GM18520 (cell line): Measurements from ENCODE around the gene EXOC7.

Experiments used
- ATAC-seq: cut with Tn5 transposase; IDR thresholded peaks from one replicate; pipeline ENCODE4 v1.9.1; 2021; ENCODE audit not compliant: unreplicated experiment

The EXOC7 gene

DNA sequence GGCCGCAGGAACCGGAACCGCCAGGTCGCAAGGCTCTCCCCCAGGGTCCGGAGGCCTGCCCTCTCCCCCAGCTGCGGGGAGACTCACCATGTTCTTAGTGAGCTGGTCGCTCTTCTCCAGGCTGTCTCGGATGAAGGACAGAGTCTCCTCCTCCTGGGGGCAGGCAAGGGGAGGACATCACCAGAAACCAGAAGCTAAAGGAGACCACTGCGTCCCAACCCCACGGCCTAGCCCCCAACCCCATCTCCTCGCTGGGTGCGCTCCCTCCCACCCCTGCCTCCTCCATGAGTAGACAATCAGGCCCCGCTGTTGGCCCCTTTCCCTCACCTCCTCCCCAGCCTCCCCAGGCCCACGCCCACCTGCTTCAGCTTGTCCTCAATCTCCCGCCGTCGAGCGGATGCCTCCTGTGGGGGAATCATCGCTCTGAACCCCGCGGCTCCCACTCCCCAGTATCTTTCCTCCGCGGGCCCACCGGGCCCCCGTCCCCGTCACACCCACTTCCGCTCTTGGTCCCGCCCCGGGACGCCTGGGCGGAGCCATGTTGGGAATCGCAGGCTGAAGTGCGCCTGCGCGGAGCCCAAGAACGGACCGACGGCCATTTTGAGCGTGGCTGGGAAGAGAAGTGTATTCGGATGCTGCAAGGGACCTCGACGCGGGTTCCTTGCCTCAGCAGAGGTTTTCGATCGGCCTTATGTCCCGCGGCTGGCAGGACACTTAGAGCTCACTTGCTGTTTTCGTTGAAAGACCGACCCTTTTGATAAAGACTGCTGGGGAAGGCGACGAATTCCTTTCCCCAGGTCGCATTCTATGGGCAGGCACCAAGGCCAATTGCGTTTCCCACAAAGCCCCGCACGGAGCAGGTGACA lies at the start of gene EXOC7:
EXOC7 (minus strand) TSS at position 514 of the 866 bp plus-strand sequence; CDS start at position 419, 95 bp downstream.
- ATAC-seq, result peak; percentile 63

- ATAC-seq, result no peak
Observed at GRCh38 chr17:76153202-76153601, 49.6 kb upstream of the EXOC7 start.

GRCh38 chr17:76152591-76152990 lies 49.0 kb upstream of the EXOC7 start:
- ATAC-seq, result no peak

DNA sequence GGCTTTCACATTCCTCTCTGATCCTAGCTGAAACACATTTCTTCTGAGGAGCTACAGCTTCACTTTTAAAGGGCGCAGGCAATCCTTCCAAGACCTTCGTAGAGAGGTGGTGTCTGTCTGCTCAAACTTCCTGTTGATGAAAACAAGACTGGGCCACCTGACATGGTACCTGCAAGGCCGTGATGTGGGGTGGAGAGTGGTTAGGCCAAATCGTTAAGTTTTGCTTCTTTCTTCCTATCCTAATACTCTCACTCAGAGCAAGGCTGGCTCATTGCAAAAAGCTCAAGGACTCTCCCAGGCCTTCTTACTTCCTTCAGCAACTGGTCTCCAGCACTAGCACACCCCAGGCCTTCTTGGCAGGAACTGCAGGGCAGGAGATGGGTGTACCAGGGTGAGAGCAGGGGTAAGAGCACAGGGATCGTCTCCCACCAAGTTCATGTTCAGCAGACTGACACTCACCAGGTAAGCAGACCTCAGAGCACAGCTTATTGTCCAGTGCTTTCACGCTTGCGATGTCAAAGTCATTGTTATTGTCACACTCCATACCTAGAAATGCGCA lies 48.4 kb upstream of the EXOC7 start:
- ATAC-seq, result no peak

- ATAC-seq, result no peak
Observed at GRCh38 chr17:76150712-76151622, 47.4 kb upstream of the EXOC7 start.

GRCh38 chr17:76149214-76149613 lies 45.6 kb upstream of the EXOC7 start:
- ATAC-seq, result no peak

GRCh38 chr17:76148015-76148326 lies 44.4 kb upstream of the EXOC7 start:
- ATAC-seq, result no peak

DNA sequence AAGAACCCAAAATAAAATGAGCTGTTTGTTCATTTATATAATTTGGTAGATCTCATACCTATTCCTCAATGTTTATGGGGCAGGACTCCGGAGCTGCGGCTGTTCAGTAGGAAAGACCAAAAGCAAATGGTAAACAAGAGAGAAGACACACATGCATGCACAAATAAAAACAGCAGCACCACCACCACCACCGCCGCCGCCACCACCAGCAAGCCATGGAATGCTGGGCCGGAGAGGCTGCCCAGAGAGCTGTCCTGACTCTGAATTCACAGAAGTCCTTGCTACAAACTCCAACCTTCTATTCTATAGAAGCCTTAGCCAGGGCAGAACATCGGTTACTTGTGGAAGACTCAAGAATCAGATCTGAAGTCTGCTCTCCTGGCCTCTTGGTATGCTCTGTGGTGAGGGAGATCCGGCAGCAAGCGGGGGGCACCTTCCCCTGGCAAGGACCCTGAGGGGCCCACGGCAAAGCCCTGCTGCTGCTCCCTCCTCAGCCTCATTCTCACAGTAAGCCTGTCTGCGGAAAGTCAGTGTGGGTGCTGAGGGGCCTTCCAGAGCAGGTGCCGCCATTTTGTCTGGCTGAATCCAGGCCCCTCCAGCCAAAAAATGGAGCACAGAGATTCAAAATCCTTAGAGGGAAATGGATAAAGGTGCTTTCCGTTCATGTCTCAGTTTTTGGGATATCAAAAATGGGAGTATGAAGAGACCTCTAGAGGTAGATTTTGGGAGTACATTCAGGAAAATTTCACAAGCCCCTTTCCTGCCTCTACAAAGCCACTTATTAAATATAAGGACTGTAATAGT lies 43.8 kb upstream of the EXOC7 start:
- no peak for ATAC-seq

- no peak for ATAC-seq
Observed at GRCh38 chr17:76146053-76146851, 42.7 kb upstream of the EXOC7 start.

DNA sequence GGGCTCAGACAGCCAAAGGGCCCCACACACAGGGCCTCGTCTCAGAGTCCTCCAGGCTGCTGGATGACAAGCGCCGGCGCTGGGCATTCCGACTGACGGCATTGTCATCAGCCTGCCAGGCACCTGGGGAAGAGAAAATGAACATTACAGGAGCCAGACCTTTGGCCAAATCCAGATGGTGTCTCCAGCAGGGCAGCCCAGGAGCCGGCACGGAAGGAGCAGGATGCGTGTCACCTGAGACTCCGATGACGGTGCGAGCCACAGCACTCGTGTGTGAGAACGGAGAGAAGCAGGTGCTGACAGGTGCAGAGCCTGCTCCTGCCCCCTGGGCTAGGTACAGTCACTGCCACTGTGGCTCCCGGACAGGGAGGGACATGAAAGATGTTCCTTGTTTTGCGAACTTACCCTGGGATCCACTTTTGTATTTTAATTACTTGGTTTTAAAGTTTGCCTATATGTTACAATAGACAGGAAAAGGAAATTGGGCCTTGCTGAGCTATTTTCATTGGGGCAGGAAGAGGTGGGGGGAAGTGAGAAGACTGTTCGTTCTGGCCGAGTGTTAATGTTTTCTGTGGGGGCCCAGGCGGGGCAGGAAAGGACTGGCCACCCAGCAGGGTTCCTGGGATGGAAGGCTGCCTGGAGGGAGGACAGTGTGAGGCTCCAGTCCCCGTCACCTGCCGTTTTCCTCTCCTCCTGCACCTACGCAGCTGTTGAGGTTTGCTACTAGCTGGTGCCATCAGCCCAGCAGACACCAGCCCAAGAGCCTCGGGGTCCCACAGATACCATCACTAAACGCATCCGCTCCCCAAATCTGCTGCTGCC lies 41.9 kb upstream of the EXOC7 start:
- no peak for ATAC-seq

GRCh38 chr17:76142585-76143041 lies 39.0 kb upstream of the EXOC7 start:
- ATAC-seq, result no peak

- ATAC-seq, result no peak
Observed at GRCh38 chr17:76142039-76142584, 38.5 kb upstream of the EXOC7 start.

DNA sequence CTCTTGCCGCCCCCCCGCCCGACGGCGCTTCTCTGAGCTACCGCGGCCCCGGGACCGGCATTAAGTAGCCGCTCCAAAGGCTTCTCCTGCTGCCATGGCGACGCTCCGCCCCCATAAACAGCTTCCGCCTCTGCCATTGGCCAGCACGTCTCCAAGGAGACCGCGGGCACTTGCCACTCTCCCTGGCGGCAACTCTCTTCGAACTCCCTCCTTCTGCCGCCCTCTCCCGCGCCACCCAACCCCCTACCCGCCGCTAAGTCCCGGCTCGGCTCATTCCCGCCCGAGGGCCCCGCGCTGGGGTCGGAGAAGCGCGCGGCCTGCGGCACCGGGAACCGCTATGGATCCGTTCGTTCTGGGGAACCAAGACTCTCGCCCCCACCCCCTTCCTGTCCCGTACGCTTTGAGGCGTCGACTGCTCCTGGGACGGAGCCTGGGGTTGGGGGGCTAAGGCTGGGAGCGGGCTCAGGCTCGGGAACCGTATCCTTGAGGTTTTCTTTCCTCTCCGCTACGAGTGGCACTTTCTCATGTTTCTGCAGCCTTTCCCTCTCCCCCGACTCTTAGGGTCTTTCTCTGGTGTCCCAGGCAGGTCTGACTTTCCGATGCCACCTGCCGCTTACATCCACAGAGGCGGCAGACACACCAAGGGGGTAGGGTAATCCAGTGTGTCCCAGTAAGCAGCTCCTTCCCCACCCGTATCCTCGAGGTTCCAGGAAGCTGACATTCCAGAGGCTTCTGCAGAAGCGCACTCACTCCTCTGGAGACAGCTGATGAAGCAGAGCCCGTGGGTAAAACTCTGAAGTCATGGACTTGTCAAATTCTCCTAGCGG lies 37.8 kb upstream of the EXOC7 start, which contains the start of gene FOXJ1:
FOXJ1 (minus strand) TSS at position 34 of the 827 bp plus-strand sequence. CDS start 850 bp downstream, outside the sequence.
- ATAC-seq, result peak; percentile 73

GRCh38 chr17:76140661-76141211 lies 37.1 kb upstream of the EXOC7 start:
- ATAC-seq, result no peak

GRCh38 chr17:76139801-76140660 lies 36.4 kb upstream of the EXOC7 start:
- ATAC-seq, result no peak
